GM18951 (cell line): ENCODE measurements around the gene MRPL44.

Source experiments
- POLR2A ChIP-seq: IDR thresholded peaks from 4 replicates; pipeline ENCODE4 v1.6.1; 2011; ENCODE audit warnings: mild to moderate bottlenecking; ENCODE audit not compliant: insufficient read length, insufficient read depth; ENCODE audit errors: extremely low read depth
- in situ Hi-C: fragments of 300-500 bp; cut with MboI; formaldehyde crosslinking; loops from one replicate; pipeline ENCODE4 v1.12.0; 2022; ENCODE audit warnings: low sequenced_read_pairs, mixed read lengths, inconsistent platforms; ENCODE audit not compliant: unreplicated experiment

Gene MRPL44

DNA sequence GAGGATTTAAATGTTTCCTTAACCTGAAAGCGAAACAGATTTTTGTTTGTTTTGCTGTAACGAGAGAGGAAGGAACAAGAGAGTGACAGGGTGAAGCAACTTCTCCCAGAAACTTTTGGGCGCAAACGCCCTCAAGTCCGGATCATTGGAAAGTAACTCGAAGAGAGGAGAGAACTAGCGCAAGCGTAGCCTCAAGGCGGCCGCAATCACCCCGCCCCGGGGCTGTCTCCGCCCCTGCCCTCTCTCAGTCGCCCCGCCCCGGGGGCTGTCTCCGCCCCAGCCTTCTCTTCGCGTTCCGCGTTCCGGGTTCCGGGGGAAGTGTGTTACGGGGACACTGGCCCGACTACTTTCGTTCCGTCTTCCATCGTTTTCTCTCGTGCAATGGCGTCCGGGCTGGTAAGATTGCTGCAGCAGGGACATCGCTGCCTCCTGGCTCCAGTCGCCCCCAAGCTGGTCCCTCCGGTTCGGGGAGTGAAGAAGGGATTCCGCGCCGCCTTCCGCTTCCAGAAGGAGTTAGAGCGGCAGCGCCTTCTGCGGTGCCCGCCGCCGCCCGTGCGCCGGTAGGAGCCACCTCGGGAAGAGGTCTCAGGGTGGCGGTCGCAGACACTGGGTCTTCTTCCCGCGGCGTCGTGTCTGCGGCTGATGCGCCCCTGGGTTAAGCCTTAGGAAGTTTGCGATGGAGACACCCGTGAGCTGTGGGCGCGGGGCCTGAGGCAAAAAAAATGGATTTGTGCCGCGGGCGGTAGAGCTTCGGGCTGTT is at the start of gene MRPL44:
Gene MRPL44, plus strand, starts transcription at position 372 of the 760 bp plus-strand sequence. Its CDS starts 10 bp downstream, at position 382.
- in situ Hi-C loops = no loop called here
- peak; percentile 80 for TF ChIP-seq POLR2A

DNA sequence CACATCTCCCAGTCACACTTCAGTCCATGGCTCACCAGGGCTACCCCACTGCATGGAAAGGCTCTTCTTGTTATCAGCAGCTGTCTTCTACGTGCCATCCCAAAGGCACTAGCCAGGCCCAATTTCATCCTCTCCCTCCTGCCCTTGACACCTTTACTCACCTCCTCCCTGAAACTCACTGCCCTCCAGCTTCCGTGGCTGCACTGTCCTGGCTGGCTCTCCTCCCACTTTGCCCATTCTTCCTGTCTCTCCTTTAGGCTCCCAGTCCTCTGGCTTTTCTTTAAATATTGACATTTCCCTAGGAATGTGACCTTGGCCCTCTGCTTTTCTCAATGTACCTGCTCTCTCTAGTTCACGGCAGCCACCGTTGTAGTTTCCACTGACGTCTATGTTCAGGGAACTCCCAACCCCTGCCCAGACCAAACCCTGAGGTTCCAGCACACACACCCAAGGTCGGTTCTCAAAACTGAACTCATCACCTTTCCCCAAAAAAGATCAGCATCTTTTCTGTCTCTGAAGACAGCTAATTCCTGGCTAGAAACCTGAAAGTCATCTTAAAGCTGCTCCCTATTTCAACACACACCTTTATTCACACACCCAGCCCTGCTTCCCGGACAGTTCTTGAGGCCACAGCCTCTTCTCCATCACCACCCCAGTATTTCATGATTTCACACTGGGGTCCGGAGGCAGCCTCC is 48.8 kb upstream of the MRPL44 start:
- in situ Hi-C loops = no loop called here

DNA sequence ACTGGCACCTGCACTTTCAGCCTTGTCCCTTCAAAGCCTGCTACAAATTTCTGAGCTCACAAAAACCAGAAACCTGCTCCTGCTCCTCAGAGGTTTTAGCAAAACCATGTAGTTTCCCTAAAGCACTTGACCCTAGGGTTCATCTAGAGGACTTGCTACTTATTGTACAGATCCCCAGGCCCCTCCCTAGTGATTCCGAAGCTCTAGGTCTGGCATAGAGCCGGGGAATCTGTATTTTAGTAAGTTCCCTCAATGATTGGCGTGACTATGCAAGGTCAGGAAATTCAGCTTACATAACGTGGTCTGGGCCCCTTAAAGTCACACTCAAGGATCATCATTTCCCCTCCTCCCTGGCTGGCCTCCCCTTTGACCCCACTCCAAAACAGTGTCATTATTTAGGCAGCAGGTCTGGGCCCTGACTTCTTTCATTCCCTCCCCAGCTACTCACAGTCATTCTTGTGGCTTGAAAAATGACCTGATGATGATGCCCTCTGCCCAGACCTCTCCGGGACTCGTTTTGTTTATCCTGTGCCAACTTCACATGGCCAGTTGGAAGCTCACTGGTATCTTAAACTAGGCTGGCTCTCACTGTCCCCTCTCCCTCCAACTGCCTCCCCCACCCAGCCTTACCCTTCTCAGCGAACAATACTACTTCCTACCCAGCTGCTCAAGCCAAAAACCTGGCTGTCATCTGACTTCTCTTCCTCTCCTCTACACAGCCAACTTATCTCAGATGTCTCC is 48.1 kb upstream of the MRPL44 start:
- in situ Hi-C loops = no loop called here
- TF ChIP-seq POLR2A = no peak

More for the DNA sequence above, 48.8 kb upstream of the MRPL44 start:
- no peak for TF ChIP-seq POLR2A

DNA sequence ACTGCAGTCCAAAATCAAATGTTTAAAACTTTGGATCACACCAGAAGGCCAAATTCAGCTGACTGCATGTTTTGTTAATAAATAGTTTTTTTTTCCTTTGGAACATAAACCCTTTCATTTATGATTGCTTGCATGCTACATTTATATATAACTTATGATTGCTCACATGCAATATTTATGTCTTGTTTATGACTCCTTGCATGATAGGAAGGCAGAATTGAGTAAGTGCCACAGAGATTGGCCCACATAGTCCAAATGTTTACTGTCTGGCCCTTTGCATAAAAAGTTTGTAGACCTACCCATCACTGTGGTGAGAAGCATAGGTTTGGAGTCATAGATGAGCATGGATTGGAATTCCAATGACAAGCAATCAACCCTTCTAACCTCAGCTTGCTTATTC is 42.9 kb upstream of the MRPL44 start:
- no peak for TF ChIP-seq POLR2A
- in situ Hi-C loops = no loop called here

DNA sequence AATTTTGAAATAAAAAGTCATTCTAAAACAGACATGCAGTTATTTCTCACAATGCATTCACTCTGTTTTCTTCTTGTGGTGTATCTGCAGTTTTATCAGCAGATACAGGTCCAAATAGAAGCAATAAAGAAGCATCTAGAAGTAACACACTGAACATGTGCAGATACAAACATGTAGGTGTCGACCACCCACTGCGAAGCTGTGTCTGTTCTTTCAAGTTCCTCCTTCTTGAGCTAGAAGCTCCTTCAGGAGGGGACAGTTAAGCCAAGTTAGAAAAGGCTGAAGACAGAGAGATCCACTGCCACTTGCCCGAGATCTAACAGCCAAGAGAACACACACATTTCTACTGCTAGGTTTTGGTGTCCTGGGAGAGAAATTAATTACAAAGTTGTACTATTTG is 42.2 kb upstream of the MRPL44 start:
- no peak for TF ChIP-seq POLR2A
- in situ Hi-C loops = no loop called here

DNA sequence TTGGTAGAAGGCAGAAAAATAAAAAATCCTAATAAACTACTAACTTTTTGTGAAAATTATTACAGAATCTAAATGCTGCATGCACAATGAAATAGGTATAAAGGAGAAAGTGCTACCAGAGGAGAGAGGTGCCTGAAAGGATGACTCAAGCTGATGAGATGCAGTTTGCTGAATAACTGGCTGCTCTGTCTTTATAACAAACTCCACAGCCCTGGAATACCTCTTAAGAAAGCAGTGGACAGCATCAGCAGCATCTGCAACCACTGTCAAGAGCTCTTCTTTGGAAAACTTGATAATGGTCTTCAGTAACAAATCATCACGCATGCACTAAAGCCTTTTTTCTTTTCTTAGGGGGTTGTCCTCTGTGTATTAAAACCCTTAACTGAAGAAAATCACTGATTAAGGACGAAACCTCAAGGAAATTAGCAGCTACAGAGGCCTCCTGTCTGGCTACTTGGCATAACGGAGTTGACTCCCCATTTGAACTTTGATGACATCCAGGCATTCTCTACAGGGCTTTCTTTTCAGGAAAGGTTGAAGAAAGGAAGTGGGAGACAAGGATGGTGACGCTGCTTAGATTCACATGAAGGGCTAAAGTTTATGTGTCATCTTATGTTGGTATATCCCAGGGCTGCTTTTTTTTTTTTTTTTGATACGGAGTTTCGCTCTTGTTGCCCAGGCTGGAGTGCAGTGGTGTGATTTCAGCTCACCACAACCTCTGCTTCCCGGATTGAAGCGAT is 40.9 kb upstream of the MRPL44 start:
- in situ Hi-C loops = no loop called here
- TF ChIP-seq POLR2A = no peak

DNA sequence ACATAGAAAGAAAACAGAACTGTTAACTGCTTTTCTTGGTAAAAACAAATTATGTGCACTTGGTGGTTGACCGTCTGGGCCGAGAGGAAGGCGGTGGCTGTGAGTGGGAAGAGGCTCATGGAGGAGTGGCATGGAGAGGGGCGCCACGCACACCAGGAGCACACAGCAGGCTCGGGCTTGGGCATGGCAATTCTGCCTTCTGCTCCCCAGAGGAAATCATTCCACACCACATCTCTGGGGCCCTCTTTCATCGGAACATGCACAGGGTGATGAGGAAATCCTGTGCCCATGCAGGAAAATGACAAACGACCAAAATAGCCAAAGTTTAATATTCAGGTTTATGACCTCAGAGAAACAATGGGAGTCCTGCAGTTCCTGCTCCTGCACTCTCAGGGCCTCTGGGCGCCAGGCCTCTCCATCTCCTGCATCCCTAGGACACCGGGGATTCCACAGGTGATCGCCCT is 38.6 kb upstream of the MRPL44 start:
- no peak for TF ChIP-seq POLR2A
- in situ Hi-C loops = no loop called here

DNA sequence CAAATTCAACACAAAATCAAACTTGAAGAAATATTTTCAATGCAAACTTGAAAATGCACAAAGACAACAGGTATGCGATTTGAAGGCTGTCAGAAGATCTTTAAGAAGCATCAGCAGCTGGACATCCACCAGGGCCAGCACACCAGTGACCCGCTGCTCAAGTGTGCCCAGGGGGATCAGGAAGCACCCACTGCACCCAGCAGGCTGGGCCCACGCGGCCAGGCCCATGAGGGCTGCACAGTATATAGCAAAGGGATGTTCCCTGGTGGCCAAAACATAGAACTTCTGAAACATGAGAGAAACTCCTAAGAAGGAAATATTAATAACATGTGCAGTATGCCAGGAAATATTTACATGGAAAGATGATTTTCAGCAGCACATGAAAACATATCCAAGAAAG is 37.2 kb upstream of the MRPL44 start:
- TF ChIP-seq POLR2A = no peak
- in situ Hi-C loops = no loop called here

DNA sequence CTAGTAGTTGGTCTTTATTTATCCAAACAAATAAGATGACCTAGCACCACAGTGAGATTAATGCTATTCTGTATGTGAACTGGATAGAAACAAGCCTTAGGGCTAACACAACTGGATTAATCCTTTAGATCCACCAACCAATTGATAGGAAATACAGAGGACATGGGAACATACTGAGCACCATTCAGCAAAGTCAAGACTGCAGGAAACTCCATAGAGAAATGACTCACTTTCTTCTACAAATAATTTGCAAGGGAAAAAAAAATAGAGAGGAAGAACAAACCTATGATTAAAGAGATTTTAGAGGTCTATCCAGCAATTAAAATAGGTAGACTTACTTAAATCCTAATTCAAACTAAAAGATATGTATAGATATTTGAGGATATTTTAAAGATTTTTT is 36.1 kb upstream of the MRPL44 start:
- TF ChIP-seq POLR2A = no peak
- in situ Hi-C loops = no loop called here

DNA sequence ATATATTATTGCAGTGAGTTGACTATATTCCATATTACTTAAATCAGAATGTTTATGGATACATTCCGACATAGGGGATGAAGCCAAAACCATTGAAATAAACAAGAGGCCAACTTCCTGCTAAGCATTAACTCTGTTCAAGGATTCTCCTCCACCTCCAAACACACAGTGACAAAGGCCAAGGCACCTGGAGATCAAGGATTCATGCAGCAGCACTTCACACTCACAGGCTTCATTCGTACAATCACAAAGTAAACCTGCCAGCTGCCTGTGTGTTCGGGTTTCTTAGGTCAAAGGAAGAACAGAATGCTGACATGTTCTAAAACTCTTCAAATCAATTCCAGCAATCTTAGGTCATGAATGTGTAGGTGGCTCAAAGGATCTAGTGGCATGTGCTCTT is 35.0 kb upstream of the MRPL44 start:
- in situ Hi-C loops = no loop called here
- TF ChIP-seq POLR2A = no peak

DNA sequence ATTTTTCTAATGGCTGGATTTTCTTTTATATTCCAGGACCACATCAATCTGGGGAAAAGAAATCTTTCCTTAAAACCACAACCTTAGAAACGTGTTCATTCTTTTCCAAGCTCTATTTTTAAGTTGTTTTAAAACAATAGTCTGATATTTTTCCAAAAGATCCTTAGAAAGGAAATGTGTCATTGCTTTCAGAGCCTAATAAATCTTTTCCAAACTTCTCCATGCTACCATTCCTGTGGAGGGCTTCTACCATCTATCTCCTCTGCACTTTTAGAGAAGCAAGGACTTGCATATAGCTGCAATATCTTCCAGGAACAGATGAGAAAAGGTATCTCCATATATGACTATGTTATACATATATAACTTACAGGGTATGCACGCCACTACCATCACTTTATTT is 33.3 kb upstream of the MRPL44 start:
- in situ Hi-C loops = no loop called here
- no peak for TF ChIP-seq POLR2A

DNA sequence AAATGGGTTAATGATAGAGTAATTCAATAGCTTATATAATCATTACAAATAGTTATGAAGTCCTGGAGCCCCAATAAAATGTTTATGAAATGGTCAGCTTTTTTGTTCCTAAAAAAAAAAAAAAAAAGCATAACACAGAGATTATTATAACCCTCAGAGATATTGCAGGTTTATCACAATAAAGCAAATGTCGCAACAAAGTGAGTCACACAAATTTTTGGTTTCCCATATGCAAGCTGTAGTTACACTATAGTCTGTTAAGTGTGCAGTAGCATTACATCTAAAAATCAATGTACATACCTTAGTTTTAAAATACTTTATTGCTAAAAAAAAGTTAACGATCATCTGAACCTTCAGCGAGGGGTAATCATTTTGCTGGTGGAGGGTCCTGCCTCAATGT is 32.2 kb upstream of the MRPL44 start:
- in situ Hi-C loops = no loop called here
- no peak for TF ChIP-seq POLR2A
